Measurements from ENCODE around the gene DHX8.

Gene DHX8

GRCh38 chr17:43528319-43528987 lies 44.7 kb downstream of the DHX8 start:
- Histone ChIP-seq H4K20me1 (ENCODE audit: control insufficient read depth, insufficient read depth, low read depth, low read length) (0 out of 2 replicates have a peak, but pooled peaks cover 4% of the 10 kb centered on the region), H3K27ac (ENCODE audit: low read depth, low read length) (no peak overlapping the region), H3K36me3 (ENCODE audit: control insufficient read depth, low read length) (peaks cover 19% of the 10 kb centered on the region)

GRCh38 chr17:43528988-43529814 lies 45.4 kb downstream of the DHX8 start:
- no peaks in the 10 kb centered on the region for H3K9me3 ChIP-seq (ENCODE audit: control insufficient read depth, insufficient read depth, low read length)
- H4K20me1 ChIP-seq (ENCODE audit: control insufficient read depth, insufficient read depth, low read depth, low read length), result 0 out of 2 replicates have a peak, but pooled peaks cover 4% of the 10 kb centered on the region
- H3K9me2 ChIP-seq (replicated peaks; ENCODE audit: control insufficient read depth, low read length), result no peaks in the 10 kb centered on the region
- no peaks in the 10 kb centered on the region for H3F3A ChIP-seq (ENCODE audit: control insufficient read depth, insufficient read depth)
- no peak for TF ChIP-seq EZH2phosphoT487 (IDR thresholded peaks at IDR 0.05; ENCODE audit: borderline replicate concordance, low read length)
- TF ChIP-seq CTCF (IDR thresholded peaks at IDR 0.05; ENCODE audit: low read depth, low read length, poor library complexity, severe bottlenecking), result no peak
- H3K36me3 ChIP-seq (ENCODE audit: control insufficient read depth, low read length), result peaks cover 11% of the 10 kb centered on the region
- no peak overlapping the region for H3K4me2 ChIP-seq (ENCODE audit: low read length)
- H3K27ac ChIP-seq (ENCODE audit: low read depth, low read length), result no peak overlapping the region
- no peaks in the 10 kb centered on the region for H3K27me3 ChIP-seq (ENCODE audit: control insufficient read depth, low read length)
- H3K79me2 ChIP-seq (ENCODE audit: control insufficient read depth, low read length), result no peaks in the 10 kb centered on the region
- no peak overlapping the region for H3K4me3 ChIP-seq (ENCODE audit: low read length)
- H3K4me1 ChIP-seq (ENCODE audit: control insufficient read depth, low read length), result no peaks in the 10 kb centered on the region

More at GRCh38 chr17:43528319-43528987, 44.7 kb downstream of the DHX8 start:
- no peak overlapping the region for H3K4me2 ChIP-seq (ENCODE audit: low read length)
- no peaks in the 10 kb centered on the region for H3K4me1 ChIP-seq (ENCODE audit: control insufficient read depth, low read length)
- no peaks in the 10 kb centered on the region for H3K9me2 ChIP-seq (replicated peaks; ENCODE audit: control insufficient read depth, low read length)
- H3K27me3 ChIP-seq (ENCODE audit: control insufficient read depth, low read length), result no peaks in the 10 kb centered on the region
- H3K9me3 ChIP-seq (ENCODE audit: control insufficient read depth, insufficient read depth, low read length), result no peaks in the 10 kb centered on the region
- no peak overlapping the region for H3K4me3 ChIP-seq (ENCODE audit: low read length)
- no peaks in the 10 kb centered on the region for H3F3A ChIP-seq (ENCODE audit: control insufficient read depth, insufficient read depth)
- no peaks in the 10 kb centered on the region for H3K79me2 ChIP-seq (ENCODE audit: control insufficient read depth, low read length)
- TF ChIP-seq EZH2phosphoT487 (IDR thresholded peaks at IDR 0.05; ENCODE audit: borderline replicate concordance, low read length), result no peak

DNA sequence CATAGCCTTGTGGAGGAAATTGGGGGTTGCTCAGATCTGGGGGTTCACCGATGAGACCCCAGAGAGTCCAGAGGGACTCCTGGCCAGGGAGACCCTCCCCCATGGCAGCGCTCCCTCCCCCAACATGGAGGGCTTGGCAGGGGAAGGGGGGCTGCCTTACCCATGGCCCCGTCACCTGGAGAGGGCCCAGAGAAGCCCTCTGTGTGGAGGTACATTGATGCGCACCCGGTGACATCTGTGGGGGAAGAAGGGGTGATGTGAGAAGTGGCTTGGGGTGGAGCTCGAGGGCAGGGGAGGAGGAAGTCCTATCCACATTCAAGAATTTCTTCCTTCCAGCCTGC lies 46.1 kb downstream of the DHX8 start:
- Histone ChIP-seq H3K79me2 (ENCODE audit: control insufficient read depth, low read length) (no peaks in the 10 kb centered on the region), H3K9me3 (ENCODE audit: control insufficient read depth, insufficient read depth, low read length) (no peaks in the 10 kb centered on the region), H3K27ac (ENCODE audit: low read depth, low read length) (no peak overlapping the region), H3K36me3 (ENCODE audit: control insufficient read depth, low read length) (peaks cover 5% of the 10 kb centered on the region), H3K4me1 (ENCODE audit: control insufficient read depth, low read length) (no peaks in the 10 kb centered on the region), H4K20me1 (ENCODE audit: control insufficient read depth, insufficient read depth, low read depth, low read length) (0 out of 2 replicates have a peak, but pooled peaks cover 4% of the 10 kb centered on the region), H3K27me3 (ENCODE audit: control insufficient read depth, low read length) (no peaks in the 10 kb centered on the region), H3F3A (ENCODE audit: control insufficient read depth, insufficient read depth) (no peaks in the 10 kb centered on the region), H3K4me2 (ENCODE audit: low read length) (no peak overlapping the region), H3K9me2 (replicated peaks; ENCODE audit: control insufficient read depth, low read length) (no peaks in the 10 kb centered on the region), H3K4me3 (ENCODE audit: low read length) (no peak overlapping the region)
- TF ChIP-seq CTCF (IDR thresholded peaks at IDR 0.05; ENCODE audit: low read depth, low read length, poor library complexity, severe bottlenecking) (no peak), EZH2phosphoT487 (IDR thresholded peaks at IDR 0.05; ENCODE audit: borderline replicate concordance, low read length) (no peak)
